ENCODE data around the gene KCTD2. TPM values are rescaled to one million over a fixed set of nuclear protein-coding genes. Genes with fewer than 3 reads are reported as not detected.

Gene KCTD2
- polyA plus RNA-seq, 2 donors, result 10.0 to 11.5 TPM

DNA sequence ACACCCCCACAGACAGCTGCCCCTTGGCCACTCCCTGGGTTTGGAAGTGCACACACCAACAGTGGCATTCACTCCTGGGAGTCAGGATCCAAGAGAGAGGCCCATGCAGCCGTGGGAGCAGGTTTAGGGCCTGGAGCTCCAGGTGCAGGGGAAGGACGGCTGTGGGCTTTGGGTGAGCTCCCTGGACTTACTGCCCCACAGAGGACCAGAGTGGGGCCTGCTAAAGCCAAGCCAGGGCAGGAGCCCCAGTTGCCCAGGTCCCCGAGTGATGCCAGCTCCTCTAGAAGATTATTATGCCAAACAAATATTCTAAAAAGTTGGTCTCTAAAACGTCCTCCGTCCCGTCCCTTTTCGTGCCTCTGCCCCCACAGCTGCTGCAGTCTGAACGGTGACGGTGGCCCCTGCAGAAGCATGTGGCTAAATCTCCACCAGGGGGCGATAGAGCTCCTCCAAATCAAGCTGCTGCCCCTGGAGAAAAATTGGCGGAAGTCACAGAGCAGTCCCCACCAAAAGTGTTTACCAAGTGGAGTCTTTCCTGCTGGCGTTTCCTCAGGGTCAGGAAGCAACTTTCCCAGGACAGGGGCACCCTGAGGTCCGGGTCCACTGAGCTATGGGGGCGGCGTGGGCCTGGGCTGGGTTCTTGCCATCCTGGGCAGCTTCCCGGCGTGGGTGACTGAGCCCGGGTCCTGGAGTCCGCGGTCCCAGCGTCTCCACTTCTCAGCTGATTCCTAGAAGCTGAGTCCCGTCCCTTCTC is 67.0 kb downstream of the KCTD2 start:
- H3K4me3 ChIP-seq (ENCODE audit: low read depth in 1 of 2, low read length in 2 of 2), result peak overlapping the region; percentile 52 to 53
- H3K27ac ChIP-seq (ENCODE audit: low read depth in 2 of 2, low read length in 1 of 2), result peak overlapping the region; percentile 89 to 95
- H3K36me3 ChIP-seq (ENCODE audit: control insufficient read depth in 2 of 2, insufficient read depth in 2 of 2, low read length in 1 of 2), result peaks cover 0 to 4% of the 10 kb centered on the region in 2 donors
- no peaks in the 10 kb centered on the region for H3K9me3 ChIP-seq (ENCODE audit: control insufficient read depth in 2 of 2, insufficient read depth in 1 of 2, low read depth in 1 of 2, low read length in 1 of 2)
- no peaks in the 10 kb centered on the region for H3K27me3 ChIP-seq (ENCODE audit: control insufficient read depth in 1 of 2, insufficient read depth in 2 of 2, low read length in 2 of 2)
- WGBS, 2 donors, result 2% methylated on average over 22 of the region's 22 CpGs
- H3K4me1 ChIP-seq (ENCODE audit: control insufficient read depth in 2 of 2, insufficient read depth in 2 of 2, low read length in 1 of 2), result peaks cover 12 to 13% of the 10 kb centered on the region in 2 donors

GRCh38 chr17:75114552-75115314 is 67.7 kb downstream of the KCTD2 start:
- H3K27me3 ChIP-seq (ENCODE audit: control insufficient read depth in 1 of 2, insufficient read depth in 2 of 2, low read length in 2 of 2), result no peaks in the 10 kb centered on the region
- H3K4me1 ChIP-seq (ENCODE audit: control insufficient read depth in 2 of 2, insufficient read depth in 2 of 2, low read length in 1 of 2), result peaks cover 9% of the 10 kb centered on the region in 2 donors
- peaks cover 0 to 4% of the 10 kb centered on the region in 2 donors for H3K36me3 ChIP-seq (ENCODE audit: control insufficient read depth in 2 of 2, insufficient read depth in 2 of 2, low read length in 1 of 2)
- 34 to 37% methylated on average over 18 to 19 of the region's 19 CpGs for WGBS, 2 donors
- H3K27ac ChIP-seq (ENCODE audit: low read depth in 2 of 2, low read length in 1 of 2), result peak overlapping the region; percentile 89 to 95
- H3K4me3 ChIP-seq (ENCODE audit: low read depth in 1 of 2, low read length in 2 of 2), result peak overlapping the region; percentile 52 to 53
- H3K9me3 ChIP-seq (ENCODE audit: control insufficient read depth in 2 of 2, insufficient read depth in 1 of 2, low read depth in 1 of 2, low read length in 1 of 2), result no peaks in the 10 kb centered on the region

Other genes starting within 250 kb of the KCTD2 start
- under 1 TPM; 0.08 to 0.10 TPM for gene GRIN2C, start 187.3 kb upstream of the KCTD2 start, polyA plus RNA-seq
- 10 to 100 TPM; 13.4 to 28.9 TPM for gene FDXR, start 174.2 kb upstream of the KCTD2 start, polyA plus RNA-seq
- gene FADS6, start 153.6 kb upstream of the KCTD2 start, polyA plus RNA-seq, result 1 to 10 TPM; 1.8 to 2.6 TPM
- gene USH1G, start 124.0 kb upstream of the KCTD2 start, polyA plus RNA-seq, result 10 to 100 TPM in 1 of 2 donors, 1 to 10 TPM in 1; 6.0 to 11.9 TPM
- under 1 TPM; 0.61 to 0.77 TPM for gene OTOP2, start 123.0 kb upstream of the KCTD2 start, polyA plus RNA-seq
- 10 to 100 TPM; 11.2 to 16.1 TPM for gene OTOP3, start 111.3 kb upstream of the KCTD2 start, polyA plus RNA-seq
- 1 to 10 TPM; 2.7 to 6.6 TPM for gene HID1, start 74.5 kb upstream of the KCTD2 start, polyA plus RNA-seq
- gene CDR2L, start 59.6 kb upstream of the KCTD2 start, polyA plus RNA-seq, result 1 to 10 TPM; 3.6 to 4.3 TPM
- 10 to 100 TPM; 31.8 to 42.4 TPM for gene MRPL58, start 34.6 kb upstream of the KCTD2 start, polyA plus RNA-seq
- 100 to 1,000 TPM; 465 to 697 TPM for gene ATP5PD, start 256 bp upstream of the KCTD2 start, polyA plus RNA-seq
- 1 to 10 TPM; 8.7 to 10.0 TPM for gene SLC16A5, start 40.7 kb downstream of the KCTD2 start, polyA plus RNA-seq
- gene ARMC7, start 62.7 kb downstream of the KCTD2 start, polyA plus RNA-seq, result 1 to 10 TPM; 6.3 to 7.0 TPM
- 10 to 100 TPM; 64.2 to 79.0 TPM for gene NT5C, start 84.5 kb downstream of the KCTD2 start, polyA plus RNA-seq
- 100 to 1,000 TPM; 292 to 300 TPM for gene JPT1, start 107.3 kb downstream of the KCTD2 start, polyA plus RNA-seq
- 10 to 100 TPM; 68.8 to 76.0 TPM for gene SUMO2, start 135.7 kb downstream of the KCTD2 start, polyA plus RNA-seq
- gene NUP85, start 158.5 kb downstream of the KCTD2 start, polyA plus RNA-seq, result 10 to 100 TPM; 31.1 to 37.1 TPM
- gene GGA3, start 214.4 kb downstream of the KCTD2 start, polyA plus RNA-seq, result 10 to 100 TPM; 22.8 to 33.2 TPM
- 10 to 100 TPM; 44.8 to 70.5 TPM for gene MRPS7, start 214.7 kb downstream of the KCTD2 start, polyA plus RNA-seq
- gene MIF4GD, start 224.0 kb downstream of the KCTD2 start, polyA plus RNA-seq, result 10 to 100 TPM in 1 of 2 donors, 1 to 10 TPM in 1; 9.3 to 23.3 TPM
- 1 to 10 TPM; 7.8 to 9.3 TPM for gene SLC25A19, start 242.2 kb downstream of the KCTD2 start, polyA plus RNA-seq

All from esophagus (tissue), 2 donors.